Neuronal stem cell (in vitro differentiated cells): ENCODE measurements around the gene PDE6C.

Source experiments
- DNase-seq: peaks from one replicate; pipeline ENCODE4 v3.0.0-alpha.2; 2013; ENCODE audit warnings: low spot score
- H2AFZ ChIP-seq: one replicate; pipeline ENCODE4 v1.6.1; 2013; ENCODE audit warnings: mild to moderate bottlenecking, low read length, inconsistent platforms
- H2AK5ac ChIP-seq: 2 replicates; pipeline ENCODE4 v1.6.1; 2013; ENCODE audit warnings: low read depth, mild to moderate bottlenecking, inconsistent platforms, low read length, moderate library complexity, mixed read lengths
- H2BK120ac ChIP-seq: 2 replicates; pipeline ENCODE4 v1.6.1; 2013; ENCODE audit warnings: low read depth, mild to moderate bottlenecking, inconsistent platforms, low read length, moderate library complexity, mixed read lengths
- H2BK12ac ChIP-seq: one replicate; pipeline ENCODE4 v1.6.1; 2013; ENCODE audit warnings: low read length, inconsistent platforms
- H2BK15ac ChIP-seq: 2 replicates; pipeline ENCODE4 v1.6.1; 2013; ENCODE audit warnings: mild to moderate bottlenecking, low read length, inconsistent platforms, mixed read lengths
- H2BK5ac ChIP-seq: one replicate; pipeline ENCODE4 v1.6.1; 2013; ENCODE audit warnings: inconsistent platforms, mild to moderate bottlenecking, low read length, moderate library complexity
- H3K14ac ChIP-seq: one replicate; pipeline ENCODE4 v1.6.1; 2013; ENCODE audit warnings: low read length, inconsistent platforms
- H3K18ac ChIP-seq: 2 replicates; pipeline ENCODE4 v1.6.1; 2013; ENCODE audit warnings: low read length, inconsistent platforms
- H3K23ac ChIP-seq: 2 replicates; pipeline ENCODE4 v1.6.1; 2013; ENCODE audit warnings: low read depth, mild to moderate bottlenecking, mixed read lengths, low read length, inconsistent platforms; ENCODE audit not compliant: poor library complexity
- H3K27ac ChIP-seq: replicated peaks from 3 replicates; pipeline ENCODE4 v1.5.1; 2013; ENCODE audit warnings: low read length, inconsistent platforms
- H3K27me3 ChIP-seq, 3 experiments: 2 replicates each; pipeline ENCODE4 v1.6.1; 2013; ENCODE audit warnings: low read length in 3 of 3, mild to moderate bottlenecking in 2 of 3, inconsistent platforms in 1 of 3, low read depth in 1 of 3, mixed read lengths in 1 of 3, moderate library complexity in 1 of 3; ENCODE audit not compliant: control insufficient read depth in 3 of 3, insufficient read depth in 3 of 3
- H3K36me3 ChIP-seq, 2 donors: replicated peaks in 1 of 2; 2 replicates each; pipeline ENCODE4 v1.6.1; 2013; ENCODE audit warnings: low read length in 2 of 2; ENCODE audit not compliant: control insufficient read depth in 2 of 2, insufficient read depth in 2 of 2
- H3K4ac ChIP-seq: 2 replicates; pipeline ENCODE4 v1.6.1; 2013; ENCODE audit warnings: inconsistent platforms, mild to moderate bottlenecking, low read length, moderate library complexity
- H3K4me1 ChIP-seq, 2 donors: 1 replicate in 1 of 2; 2 replicates in 1 of 2; pipeline ENCODE4 v1.6.1; 2013; ENCODE audit warnings: low read length in 2 of 2, low read depth in 1 of 2; ENCODE audit not compliant: control insufficient read depth in 2 of 2, insufficient read depth in 1 of 2
- H3K4me2 ChIP-seq: one replicate; pipeline ENCODE4 v1.6.1; 2013; ENCODE audit warnings: mild to moderate bottlenecking, low read length, inconsistent platforms; ENCODE audit not compliant: insufficient read depth, poor library complexity, severe bottlenecking
- H3K4me3 ChIP-seq, 2 donors: 2 replicates each; pipeline ENCODE4 v1.5.1; 2013; ENCODE audit warnings: low read length in 2 of 2, mild to moderate bottlenecking in 2 of 2, inconsistent platforms in 1 of 2, moderate library complexity in 1 of 2
- H3K79me1 ChIP-seq: one replicate; pipeline ENCODE4 v1.6.1; 2013; ENCODE audit warnings: low read depth, mild to moderate bottlenecking, inconsistent platforms, low read length, moderate library complexity
- H3K9ac ChIP-seq: one replicate; pipeline ENCODE4 v1.6.1; 2013; ENCODE audit warnings: mild to moderate bottlenecking, low read depth, low read length, inconsistent platforms; ENCODE audit not compliant: poor library complexity
- H3K9me3 ChIP-seq, 2 donors: replicated peaks in 1 of 2; 2 replicates each; pipeline versions ENCODE3 to v1.6.1; 2013; ENCODE audit warnings: low read length in 2 of 2, mild to moderate bottlenecking in 2 of 2, inconsistent platforms in 1 of 2, low read depth in 1 of 2, mixed read lengths in 1 of 2, moderate library complexity in 1 of 2; ENCODE audit not compliant: control insufficient read depth in 2 of 2, insufficient read depth in 1 of 2
- H4K8ac ChIP-seq: one replicate; pipeline ENCODE4 v1.6.1; 2013; ENCODE audit warnings: low read depth, mild to moderate bottlenecking, inconsistent platforms, low read length, moderate library complexity
- H4K91ac ChIP-seq: one replicate; pipeline ENCODE4 v1.6.1; 2013; ENCODE audit warnings: low read length, low read depth, mild to moderate bottlenecking, inconsistent platforms; ENCODE audit not compliant: poor library complexity
- WGBS, 2 donors: extraction: QIAGEN DNeasy Blood & Tissue Kit; methylation state at CpG; one replicate each; pipeline ENCODE4 v1.1.7; 2013; ENCODE audit warnings: missing lambda C conversion rate in 2 of 2, mixed read lengths in 1 of 2; ENCODE audit not compliant: insufficient read length in 2 of 2, insufficient replicate concordance in 1 of 2; ENCODE audit errors: extremely low coverage in 2 of 2; 5-methylcytosine and 5-hydroxymethylcytosine counted together

Gene PDE6C

DNA sequence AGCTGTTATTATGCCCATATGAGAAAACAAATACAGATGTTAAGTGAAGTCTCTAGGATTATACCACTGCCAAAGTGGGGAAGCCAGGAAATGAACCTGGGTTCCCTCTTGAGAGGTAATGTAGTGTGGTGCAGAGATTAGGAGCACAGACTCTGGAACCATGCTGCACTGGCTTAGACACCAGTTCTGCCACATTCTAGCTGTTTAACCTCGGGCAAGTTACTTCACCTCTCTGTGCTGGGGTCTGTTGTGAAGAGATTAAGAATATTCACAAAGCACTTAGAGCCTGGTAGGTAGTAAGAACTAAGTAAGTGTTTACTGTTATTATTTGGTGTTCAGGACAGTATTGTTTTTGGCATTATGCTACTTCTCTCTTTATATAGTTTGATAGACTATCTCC lies 41.9 kb downstream of the PDE6C start:
- peaks cover 0 to 5% (median 0%) of the 10 kb centered on the region in 3 experiments for H3K27me3 ChIP-seq
- H2BK15ac ChIP-seq: no peak overlapping the region
- H2BK5ac ChIP-seq: no peak overlapping the region
- WGBS, 2 donors: no CpG with 5 or more reads among the region's 1 CpG
- H3K4ac ChIP-seq: no peak overlapping the region
- no peak overlapping the region for H4K8ac ChIP-seq
- no peak overlapping the region for H3K4me2 ChIP-seq
- no peak overlapping the region for H3K27ac ChIP-seq
- no peak overlapping the region for H2BK120ac ChIP-seq
- no peak overlapping the region for H3K23ac ChIP-seq
- no peak overlapping the region for H3K9ac ChIP-seq
- H3K18ac ChIP-seq: no peak overlapping the region
- no peaks in the 10 kb centered on the region for H3K36me3 ChIP-seq
- no peaks in the 10 kb centered on the region for H3K9me3 ChIP-seq
- DNase-seq: no peak
- no peaks in the 10 kb centered on the region for H3K79me1 ChIP-seq
- no peak overlapping the region for H2AFZ ChIP-seq
- H4K91ac ChIP-seq: no peak overlapping the region
- no peak overlapping the region for H3K14ac ChIP-seq
- no peak overlapping the region for H3K4me3 ChIP-seq
- H2BK12ac ChIP-seq: no peak overlapping the region
- H2AK5ac ChIP-seq: no peak overlapping the region
- no peaks in the 10 kb centered on the region for H3K4me1 ChIP-seq

- H2BK15ac ChIP-seq: no peak overlapping the region
- no peak overlapping the region for H2AFZ ChIP-seq
- no peak overlapping the region for H3K4me2 ChIP-seq
- no peak for DNase-seq
- H3K27me3 ChIP-seq: peaks cover 0 to 2% (median 0%) of the 10 kb centered on the region in 3 experiments
- no peak overlapping the region for H3K4ac ChIP-seq
- no peak overlapping the region for H2BK120ac ChIP-seq
- no CpG with 5 or more reads among the region's 1 CpG for WGBS, 2 donors
- no peak overlapping the region for H2BK12ac ChIP-seq
- H2BK5ac ChIP-seq: no peak overlapping the region
- H4K91ac ChIP-seq: no peak overlapping the region
- H3K9ac ChIP-seq: no peak overlapping the region
- H3K18ac ChIP-seq: no peak overlapping the region
- no peaks in the 10 kb centered on the region for H3K9me3 ChIP-seq
- no peak overlapping the region for H3K27ac ChIP-seq
- H3K14ac ChIP-seq: no peak overlapping the region
- no peaks in the 10 kb centered on the region for H3K4me1 ChIP-seq
- no peaks in the 10 kb centered on the region for H3K79me1 ChIP-seq
- H2AK5ac ChIP-seq: no peak overlapping the region
- no peak overlapping the region for H3K4me3 ChIP-seq
- H4K8ac ChIP-seq: no peak overlapping the region
- no peak overlapping the region for H3K23ac ChIP-seq
- peaks cover 0 to 3% of the 10 kb centered on the region in 2 donors for H3K36me3 ChIP-seq
These were observed 43.8 kb downstream of the PDE6C start for GRCh38 chr10:93656155-93656554.

GRCh38 chr10:93657757-93658156 lies 45.4 kb downstream of the PDE6C start:
- no peak overlapping the region for H4K91ac ChIP-seq
- H4K8ac ChIP-seq: no peak overlapping the region
- no peak overlapping the region for H3K4ac ChIP-seq
- H2BK12ac ChIP-seq: no peak overlapping the region
- H2BK5ac ChIP-seq: no peak overlapping the region
- no peak overlapping the region for H3K27ac ChIP-seq
- no peaks in the 10 kb centered on the region for H3K4me1 ChIP-seq
- H3K14ac ChIP-seq: no peak overlapping the region
- H3K4me2 ChIP-seq: no peak overlapping the region
- no peak overlapping the region for H3K23ac ChIP-seq
- H2AFZ ChIP-seq: no peak overlapping the region
- H3K18ac ChIP-seq: no peak overlapping the region
- no peak overlapping the region for H3K4me3 ChIP-seq
- H2AK5ac ChIP-seq: no peak overlapping the region
- H3K36me3 ChIP-seq: peaks cover 0 to 3% of the 10 kb centered on the region in 2 donors
- WGBS, 2 donors: no CpG with 5 or more reads among the region's 1 CpG
- H3K9ac ChIP-seq: no peak overlapping the region
- no peaks in the 10 kb centered on the region for H3K79me1 ChIP-seq
- no peak for DNase-seq
- H3K9me3 ChIP-seq: no peaks in the 10 kb centered on the region
- no peak overlapping the region for H2BK120ac ChIP-seq
- no peaks in the 10 kb centered on the region for H3K27me3 ChIP-seq
- H2BK15ac ChIP-seq: no peak overlapping the region

GRCh38 chr10:93666030-93666429 lies 53.7 kb downstream of the PDE6C start:
- no peak overlapping the region for H2BK15ac ChIP-seq
- no CpG with 5 or more reads among the region's 4 CpGs for WGBS, 2 donors
- no peak overlapping the region for H3K23ac ChIP-seq
- no peak overlapping the region for H2AFZ ChIP-seq
- H3K4me3 ChIP-seq: no peak overlapping the region
- DNase-seq: no peak
- H3K79me1 ChIP-seq: no peaks in the 10 kb centered on the region
- no peak overlapping the region for H3K14ac ChIP-seq
- H2BK120ac ChIP-seq: no peak overlapping the region
- peaks cover 0 to 60% of the 10 kb centered on the region in 2 donors for H3K36me3 ChIP-seq
- no peak overlapping the region for H3K4ac ChIP-seq
- no peak overlapping the region for H4K8ac ChIP-seq
- no peaks in the 10 kb centered on the region for H3K27me3 ChIP-seq
- H3K27ac ChIP-seq: no peak overlapping the region
- H3K4me2 ChIP-seq: no peak overlapping the region
- no peaks in the 10 kb centered on the region for H3K9me3 ChIP-seq
- H3K18ac ChIP-seq: no peak overlapping the region
- H2BK5ac ChIP-seq: no peak overlapping the region
- no peak overlapping the region for H2AK5ac ChIP-seq
- H3K9ac ChIP-seq: no peak overlapping the region
- H2BK12ac ChIP-seq: no peak overlapping the region
- no peaks in the 10 kb centered on the region for H3K4me1 ChIP-seq
- no peak overlapping the region for H4K91ac ChIP-seq
